Measurements from ENCODE around the gene BSND. TPM values are rescaled to one million over a fixed set of nuclear protein-coding genes. Genes with fewer than 3 reads are reported as not detected.

Gene BSND
- total and polyA plus RNA-seq, 8 donors = not detected

DNA sequence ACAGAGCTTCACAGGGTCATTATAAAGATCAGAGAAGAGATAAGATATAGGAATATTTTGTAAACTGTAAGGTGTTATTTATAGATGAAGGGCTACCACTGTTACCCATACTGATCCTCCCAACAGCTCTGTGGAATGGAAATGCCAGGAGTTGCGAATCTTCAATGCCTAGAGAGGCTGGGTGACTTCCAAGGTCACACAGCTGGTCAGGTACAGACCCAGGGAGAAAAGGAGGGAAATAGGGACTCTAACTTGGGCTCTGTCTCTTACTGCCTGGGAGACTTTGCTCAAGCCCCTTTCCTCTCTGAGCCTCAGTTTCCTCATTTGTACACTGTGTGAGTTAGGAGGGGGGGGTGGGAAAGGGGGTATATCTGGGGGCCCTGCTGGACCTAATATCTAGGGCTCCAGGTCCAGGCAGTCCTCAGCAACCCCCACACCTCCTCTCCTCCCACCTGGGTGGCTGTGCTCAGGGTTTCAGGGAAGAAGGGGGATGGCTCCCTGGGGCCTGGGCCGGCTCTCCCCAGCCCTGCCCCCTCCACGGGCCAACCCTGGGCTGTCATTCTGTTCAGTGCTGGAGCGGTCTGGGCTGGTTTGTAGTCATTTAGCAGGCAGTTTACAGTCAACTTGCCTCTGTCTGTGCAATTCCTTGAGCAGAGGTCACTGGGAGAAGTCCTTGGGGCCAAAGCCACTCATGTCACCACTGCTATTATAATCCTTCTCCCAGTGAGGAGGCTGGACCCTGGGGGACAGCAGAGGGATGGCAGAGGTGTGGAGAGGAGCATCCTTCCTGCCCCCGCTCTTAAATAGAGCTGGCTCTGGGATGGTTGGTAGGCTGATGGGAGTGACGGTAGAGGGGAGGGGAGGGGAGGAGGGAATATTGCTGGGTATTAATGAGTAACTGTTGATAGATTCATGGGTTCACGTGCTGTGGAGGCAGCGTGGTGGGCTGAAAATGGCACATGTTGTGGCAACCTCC lies 1.7 kb downstream of the BSND start:
- no peaks in the 10 kb centered on the region for H3K9me3 ChIP-seq
- H3K27ac ChIP-seq = no peak overlapping the region
- WGBS, 5 donors = 69 to 85% (median 72%) methylated on average over 5 to 8 of the region's 8 CpGs
- TF ChIP-seq POLR2A (IDR thresholded peaks at IDR 0.05) = no peak
- TF ChIP-seq POLR2AphosphoS5 (IDR thresholded peaks at IDR 0.05) = no peak
- TF ChIP-seq EP300 (IDR thresholded peaks at IDR 0.05) = no peak
- TF ChIP-seq, protein P1, sequence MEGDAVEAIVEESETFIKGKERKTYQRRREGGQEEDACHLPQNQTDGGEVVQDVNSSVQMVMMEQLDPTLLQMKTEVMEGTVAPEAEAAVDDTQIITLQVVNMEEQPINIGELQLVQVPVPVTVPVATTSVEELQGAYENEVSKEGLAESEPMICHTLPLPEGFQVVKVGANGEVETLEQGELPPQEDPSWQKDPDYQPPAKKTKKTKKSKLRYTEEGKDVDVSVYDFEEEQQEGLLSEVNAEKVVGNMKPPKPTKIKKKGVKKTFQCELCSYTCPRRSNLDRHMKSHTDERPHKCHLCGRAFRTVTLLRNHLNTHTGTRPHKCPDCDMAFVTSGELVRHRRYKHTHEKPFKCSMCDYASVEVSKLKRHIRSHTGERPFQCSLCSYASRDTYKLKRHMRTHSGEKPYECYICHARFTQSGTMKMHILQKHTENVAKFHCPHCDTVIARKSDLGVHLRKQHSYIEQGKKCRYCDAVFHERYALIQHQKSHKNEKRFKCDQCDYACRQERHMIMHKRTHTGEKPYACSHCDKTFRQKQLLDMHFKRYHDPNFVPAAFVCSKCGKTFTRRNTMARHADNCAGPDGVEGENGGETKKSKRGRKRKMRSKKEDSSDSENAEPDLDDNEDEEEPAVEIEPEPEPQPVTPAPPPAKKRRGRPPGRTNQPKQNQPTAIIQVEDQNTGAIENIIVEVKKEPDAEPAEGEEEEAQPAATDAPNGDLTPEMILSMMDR (IDR thresholded peaks at IDR 0.05) = no peak
- DNase-seq = no peak
- no peaks in the 10 kb centered on the region for H3K36me3 ChIP-seq
- H3K27me3 ChIP-seq = peaks cover 0 to 63% (median 27%) of the 10 kb centered on the region in 3 donors
- H3K4me3 ChIP-seq = no peak overlapping the region
- peaks cover 7 to 12% (median 10%) of the 10 kb centered on the region in 4 donors for H3K4me1 ChIP-seq
- intact Hi-C loops (cut with DNase I; ENCODE audit: low total_unique reads) = no loop called here

DNA sequence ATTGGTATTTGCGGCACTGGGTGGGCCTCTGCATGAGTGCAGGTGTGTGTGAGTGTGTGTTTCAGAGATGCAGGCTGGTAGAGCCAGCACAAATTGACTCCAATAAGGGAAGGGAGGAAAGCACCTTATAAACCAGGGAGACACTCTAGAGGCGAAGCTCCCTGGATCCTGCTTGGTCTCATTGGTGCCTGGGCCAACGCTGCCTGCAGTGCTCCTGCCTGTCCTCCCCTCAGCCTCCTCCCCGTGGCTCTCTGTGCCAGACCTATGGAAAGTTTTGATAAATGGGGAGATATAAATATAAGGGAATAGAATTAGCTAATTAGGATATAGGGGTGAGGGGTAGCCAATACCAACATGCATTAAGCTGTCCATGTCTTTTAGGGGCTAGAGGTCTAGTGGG lies 2.6 kb downstream of the BSND start:
- WGBS, 5 donors = 78 to 90% (median 86%) methylated on average over 4 of the region's 4 CpGs
- Histone ChIP-seq H3K9me3 (no peaks in the 10 kb centered on the region), H3K27ac (no peak overlapping the region), H3K36me3 (no peaks in the 10 kb centered on the region), H3K27me3 (peaks cover 0 to 54% (median 23%) of the 10 kb centered on the region in 3 donors), H3K4me3 (no peak overlapping the region), H3K4me1 (peaks cover 7 to 9% (median 8%) of the 10 kb centered on the region in 4 donors)
- no peak for TF ChIP-seq POLR2AphosphoS5 (IDR thresholded peaks at IDR 0.05)
- TF ChIP-seq POLR2A (IDR thresholded peaks at IDR 0.05) = no peak
- TF ChIP-seq EP300 (IDR thresholded peaks at IDR 0.05) = no peak
- TF ChIP-seq, protein P1 (IDR thresholded peaks at IDR 0.05) = no peak
- intact Hi-C loops (cut with DNase I; ENCODE audit: low total_unique reads) = no loop called here
- no peak for DNase-seq

- H3K9me3 ChIP-seq = no peaks in the 10 kb centered on the region
- no peaks in the 10 kb centered on the region for H3K4me1 ChIP-seq
- TF ChIP-seq POLR2A (IDR thresholded peaks at IDR 0.05) (no peak), POLR2AphosphoS5 (IDR thresholded peaks at IDR 0.05) (no peak)
- H3K36me3 ChIP-seq = no peaks in the 10 kb centered on the region
- H3K27ac ChIP-seq = no peak overlapping the region
- no peak overlapping the region for H3K4me3 ChIP-seq
- 41 to 56% (median 53%) methylated on average over 2 of the region's 2 CpGs for WGBS, 5 donors
- no peak for DNase-seq
- intact Hi-C loops (cut with DNase I; ENCODE audit: low total_unique reads) = no loop called here
- H3K27me3 ChIP-seq = peaks cover 0 to 40% (median 9%) of the 10 kb centered on the region in 3 donors
Measured at GRCh38 chr1:55002686-55003085, 4.0 kb downstream of the BSND start.

DNA sequence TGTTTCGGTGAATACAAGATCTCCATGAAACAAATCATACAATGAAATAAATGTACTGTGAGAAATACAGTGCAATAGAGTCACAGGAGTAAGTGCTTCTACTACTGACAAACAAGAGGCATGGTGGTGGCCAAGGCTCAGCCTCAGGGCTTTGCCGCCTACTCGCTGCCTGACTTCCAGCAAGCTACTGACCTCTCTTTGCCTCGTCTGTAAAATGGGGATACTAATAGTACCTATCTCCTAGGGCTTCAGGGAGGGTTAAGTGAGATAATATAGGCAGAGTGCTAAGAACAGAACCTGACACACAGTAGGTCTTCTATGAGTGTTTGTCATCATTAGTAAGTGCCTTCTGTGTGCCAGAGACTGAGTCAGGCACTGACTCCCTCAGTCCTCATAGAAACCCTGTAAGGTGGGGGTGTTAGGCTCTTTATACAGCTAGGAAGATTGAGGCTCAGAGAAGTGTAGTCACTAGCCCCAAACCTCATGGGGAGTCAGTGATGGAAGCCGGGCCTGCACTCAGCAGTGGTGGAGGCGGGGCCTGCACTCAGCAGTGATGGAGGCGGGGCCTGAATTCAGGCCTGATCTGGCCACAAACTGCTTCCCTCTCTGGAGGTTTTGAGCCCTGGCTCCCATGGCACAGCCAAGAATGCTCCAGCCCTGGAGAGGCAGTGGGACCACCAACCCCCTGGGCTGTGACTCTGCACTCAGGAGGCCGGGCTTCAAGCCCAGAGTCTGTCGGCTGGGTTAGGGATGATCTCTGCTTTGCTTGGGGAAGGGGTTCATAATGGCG lies 6.8 kb downstream of the BSND start:
- intact Hi-C loops (cut with DNase I; ENCODE audit: low total_unique reads) = no loop called here
- H3K9me3 ChIP-seq = no peaks in the 10 kb centered on the region
- TF ChIP-seq POLR2A (IDR thresholded peaks at IDR 0.05) = no peak
- TF ChIP-seq, protein P1 (IDR thresholded peaks at IDR 0.05) = no peak
- no peak for TF ChIP-seq POLR2AphosphoS5 (IDR thresholded peaks at IDR 0.05)
- no peak for TF ChIP-seq EP300 (IDR thresholded peaks at IDR 0.05)
- peaks cover 0 to 11% (median 2%) of the 10 kb centered on the region in 3 donors for H3K27me3 ChIP-seq
- H3K4me1 ChIP-seq = no peaks in the 10 kb centered on the region
- DNase-seq = no peak
- H3K4me3 ChIP-seq = no peak overlapping the region
- H3K27ac ChIP-seq = no peak overlapping the region
- WGBS, 5 donors = 84 to 94% (median 87%) methylated on average over 4 to 10 of the region's 10 CpGs
- no peaks in the 10 kb centered on the region for H3K36me3 ChIP-seq

All from stomach (tissue), 9 donors.